BJ (cell line): ENCODE measurements around the gene SEPTIN2. TPM values are rescaled to one million over a fixed set of nuclear protein-coding genes. Genes with fewer than 3 reads are reported as not detected.

Experiments
- CTCF ChIA-PET: fragments of 350-600 bp; formaldehyde crosslinking; extraction: SDS; loops from one replicate; lab custom pipeline; 2021; ENCODE audit warnings: antibody characterized with exemption, inconsistent platforms; lab: Yijun Ruan, JAX
- POLR2A ChIA-PET: fragments of 300-600 bp; sonication (Branson Sonifier 250); formaldehyde crosslinking; extraction: SDS; loops from one replicate; lab custom pipeline; 2021; ENCODE audit warnings: antibody characterized with exemption; lab: Charles Lee
- DNase-seq: peaks from one replicate; pipeline ENCODE4 v3.0.0-alpha.2; 2011; ENCODE audit warnings: low read depth
- H3K27me3 ChIP-seq: 2 replicates; pipeline ENCODE4 v1.6.0; 2011; ENCODE audit warnings: low read length; ENCODE audit not compliant: control insufficient read depth, insufficient read depth
- H3K36me3 ChIP-seq: 2 replicates; pipeline ENCODE4 v1.5.1; 2011; ENCODE audit warnings: low read length; ENCODE audit not compliant: control insufficient read depth, insufficient read depth
- H3K4me3 ChIP-seq: 2 replicates; pipeline ENCODE4 v1.5.1; 2011; ENCODE audit warnings: low read depth, mild to moderate bottlenecking, control low read depth, low read length
- polyA plus RNA-seq: library from polyadenylated mRNA; depleted of rRNA; stranded (reverse); fragments of >200 nt; gene quantifications from 2 replicates; pipeline ENCODE4 v1.2.3, GENCODE V29; 2011
- TF ChIP-seq, protein P1 (sequence below): IDR thresholded peaks from 2 replicates; pipeline ENCODE4 v1.5.1; 2011; ENCODE audit warnings: low read depth, mild to moderate bottlenecking, control low read depth, inconsistent platforms, low read length, moderate library complexity; ENCODE audit not compliant: insufficient read depth

SEPTIN2 gene
- polyA plus RNA-seq, 1 experiment = 336 TPM

DNA sequence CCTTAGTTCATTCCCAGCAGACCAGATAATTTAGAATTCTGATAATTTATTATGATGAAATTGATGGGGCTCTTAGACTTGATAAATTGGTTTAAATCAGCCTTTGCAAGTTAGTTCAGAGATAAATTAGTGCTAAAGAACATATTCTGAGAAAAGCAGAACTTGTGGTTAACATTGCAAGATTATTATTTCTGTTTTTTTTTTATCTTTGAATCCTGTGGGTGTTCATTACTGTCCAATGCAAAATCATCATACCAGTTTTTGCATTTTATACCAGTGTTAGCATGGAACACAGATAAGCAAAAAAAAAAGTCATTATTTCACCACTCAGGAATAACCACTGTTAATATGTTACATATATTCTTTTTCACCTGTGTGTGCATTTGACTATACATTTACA, 9.1 kb downstream of the SEPTIN2 start:
- peaks cover 6% of the 10 kb centered on the region for H3K36me3 ChIP-seq
- TF ChIP-seq, protein P1, sequence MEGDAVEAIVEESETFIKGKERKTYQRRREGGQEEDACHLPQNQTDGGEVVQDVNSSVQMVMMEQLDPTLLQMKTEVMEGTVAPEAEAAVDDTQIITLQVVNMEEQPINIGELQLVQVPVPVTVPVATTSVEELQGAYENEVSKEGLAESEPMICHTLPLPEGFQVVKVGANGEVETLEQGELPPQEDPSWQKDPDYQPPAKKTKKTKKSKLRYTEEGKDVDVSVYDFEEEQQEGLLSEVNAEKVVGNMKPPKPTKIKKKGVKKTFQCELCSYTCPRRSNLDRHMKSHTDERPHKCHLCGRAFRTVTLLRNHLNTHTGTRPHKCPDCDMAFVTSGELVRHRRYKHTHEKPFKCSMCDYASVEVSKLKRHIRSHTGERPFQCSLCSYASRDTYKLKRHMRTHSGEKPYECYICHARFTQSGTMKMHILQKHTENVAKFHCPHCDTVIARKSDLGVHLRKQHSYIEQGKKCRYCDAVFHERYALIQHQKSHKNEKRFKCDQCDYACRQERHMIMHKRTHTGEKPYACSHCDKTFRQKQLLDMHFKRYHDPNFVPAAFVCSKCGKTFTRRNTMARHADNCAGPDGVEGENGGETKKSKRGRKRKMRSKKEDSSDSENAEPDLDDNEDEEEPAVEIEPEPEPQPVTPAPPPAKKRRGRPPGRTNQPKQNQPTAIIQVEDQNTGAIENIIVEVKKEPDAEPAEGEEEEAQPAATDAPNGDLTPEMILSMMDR = no peak
- CTCF ChIA-PET = no interaction called here

DNA sequence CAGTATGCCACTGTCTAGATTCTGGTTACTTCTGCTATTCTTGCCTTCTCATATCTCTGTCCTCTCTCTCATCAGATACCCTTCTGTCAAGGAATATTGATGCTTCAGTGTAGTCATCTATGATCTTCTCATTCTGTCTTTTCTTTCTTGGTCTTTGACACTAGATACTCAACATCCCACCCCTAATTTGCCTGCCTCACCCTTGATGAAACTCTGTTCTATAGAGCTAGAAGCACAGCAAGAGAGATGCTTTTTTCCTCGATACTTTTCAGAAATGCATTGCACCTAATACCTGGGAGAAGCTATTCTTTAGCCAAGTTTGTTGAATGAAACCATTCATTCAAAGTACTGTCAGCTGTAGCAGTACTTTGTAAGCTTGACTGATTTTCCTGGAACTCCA, 9.5 kb downstream of the SEPTIN2 start:
- POLR2A ChIA-PET = no interaction called here
- TF ChIP-seq, protein P1 = no peak
- DNase-seq = no peak

More for the DNA sequence above, 9.1 kb downstream of the SEPTIN2 start:
- no peaks in the 10 kb centered on the region for H3K27me3 ChIP-seq
- POLR2A ChIA-PET = no interaction called here
- no peak for DNase-seq
- H3K4me3 ChIP-seq = no peak overlapping the region

DNA sequence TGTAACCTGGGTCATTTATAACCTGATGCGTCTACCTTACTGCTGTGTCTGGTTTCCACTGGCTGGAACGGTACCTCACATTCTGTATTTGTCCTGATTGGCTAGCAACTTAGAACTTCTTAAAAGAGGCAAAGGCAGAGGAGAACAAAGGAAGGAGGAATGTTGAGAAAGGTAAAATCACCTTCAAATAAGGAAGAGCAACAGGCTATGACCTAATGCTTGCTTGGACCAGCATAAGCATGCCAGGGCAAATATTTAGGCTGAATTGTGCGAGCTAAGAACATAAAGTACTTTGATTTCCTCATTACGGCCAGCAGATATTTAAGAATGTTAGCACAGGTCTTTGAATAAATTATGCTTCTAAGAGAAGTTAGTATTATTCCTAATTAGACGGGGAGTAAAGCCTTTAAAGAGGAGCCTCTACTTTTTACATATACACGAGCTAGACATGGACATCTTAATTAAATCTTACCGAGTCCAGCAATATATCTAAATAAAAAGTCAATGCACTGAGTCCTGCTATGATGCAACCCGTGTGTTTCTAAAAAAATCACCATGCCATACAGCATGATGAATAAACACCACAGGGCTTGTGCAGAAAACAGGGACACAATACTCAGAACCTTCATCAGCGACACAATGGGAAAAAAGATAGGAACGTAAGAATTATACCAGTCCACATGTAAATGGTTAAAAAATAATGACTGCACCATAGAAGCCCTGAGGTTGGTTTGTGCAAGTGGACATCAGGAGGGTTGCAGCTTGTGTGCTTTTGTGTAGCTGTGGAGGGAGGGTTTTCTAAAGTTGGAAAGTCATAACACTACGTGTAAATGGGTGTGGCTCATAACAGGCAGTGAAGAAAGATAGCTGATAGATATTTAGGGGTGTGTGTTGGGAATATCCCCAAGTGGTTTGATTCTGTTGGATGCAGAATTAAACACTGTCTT, 14.2 kb downstream of the SEPTIN2 start:
- H3K36me3 ChIP-seq = peaks cover 9% of the 10 kb centered on the region
- TF ChIP-seq, protein P1 = no peak
- ChIA-PET CTCF (no interaction called here), POLR2A (interaction anchor here (0.6 kb wide), 1 partner anchor 55 kb away, joined by 4 read pairs; no protein-coding TSS in a partner anchor)
- DNase-seq = no peak
- H3K27me3 ChIP-seq = no peaks in the 10 kb centered on the region
- H3K4me3 ChIP-seq = no peak overlapping the region

More for the DNA sequence above, 9.5 kb downstream of the SEPTIN2 start:
- CTCF ChIA-PET = no interaction called here
- Histone ChIP-seq H3K36me3 (peaks cover 6% of the 10 kb centered on the region), H3K4me3 (no peak overlapping the region), H3K27me3 (no peaks in the 10 kb centered on the region)

DNA sequence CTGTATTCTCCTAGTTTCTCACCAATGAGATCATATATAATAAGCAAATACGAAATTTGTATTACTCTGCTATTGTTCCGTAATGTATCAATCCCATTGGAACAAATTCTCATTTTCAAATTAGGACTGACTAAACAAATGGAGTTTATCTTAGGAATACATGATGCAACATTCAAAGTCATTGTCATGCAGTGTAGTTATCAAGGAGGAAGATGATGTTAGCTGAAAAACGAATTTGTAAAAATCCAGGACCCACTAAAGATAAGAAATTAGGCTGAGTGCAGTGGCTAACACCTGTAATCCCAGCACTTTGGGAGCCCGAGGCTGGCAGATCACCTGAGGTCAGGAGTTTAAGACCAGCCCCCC, 14.9 kb downstream of the SEPTIN2 start:
- DNase-seq = no peak
- POLR2A ChIA-PET = no interaction called here
- CTCF ChIA-PET = no interaction called here
- Histone ChIP-seq H3K27me3 (no peaks in the 10 kb centered on the region), H3K4me3 (no peak overlapping the region), H3K36me3 (peaks cover 9% of the 10 kb centered on the region)
- TF ChIP-seq, protein P1 = no peak

DNA sequence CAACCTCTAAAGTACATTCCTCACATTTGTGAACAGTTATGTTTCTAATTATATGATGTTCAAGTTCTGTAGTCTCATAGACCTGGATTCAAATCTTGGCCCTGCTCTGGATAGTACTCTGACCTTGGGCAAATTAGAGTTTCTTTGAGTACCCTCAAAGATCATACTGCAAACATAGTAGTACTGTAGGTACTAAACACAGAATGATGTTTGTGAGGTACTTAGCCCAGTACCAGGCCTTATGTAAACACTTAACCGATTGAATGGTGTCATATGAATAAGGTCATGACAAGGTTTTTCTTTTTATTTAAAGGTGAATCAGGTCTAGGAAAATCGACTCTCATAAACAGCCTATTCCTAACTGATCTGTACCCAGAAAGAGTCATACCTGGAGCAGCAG, 19.1 kb downstream of the SEPTIN2 start:
- TF ChIP-seq, protein P1 = no peak
- POLR2A ChIA-PET = no interaction called here
- Histone ChIP-seq H3K27me3 (no peaks in the 10 kb centered on the region), H3K36me3 (peaks cover 7% of the 10 kb centered on the region), H3K4me3 (no peak overlapping the region)
- CTCF ChIA-PET = no interaction called here
- no peak for DNase-seq
